ENCODE measurements around the gene KLHL8.

GRCh38 chr4:87229979-87230378, 9.6 kb upstream of the KLHL8 start:
- TF ChIP-seq CTCF (IDR thresholded peaks at IDR 0.05) (no peak), POLR2A (IDR thresholded peaks at IDR 0.05) (no peak)
